Effector memory CD4-positive, alpha-beta T cell (primary cell): Measurements from ENCODE around the gene FOXP4.

ENCODE experiments used
- DNase-seq, 3 donors: peaks; one replicate each; pipeline ENCODE4 v3.0.0-alpha.2; 2020
- H3K27ac ChIP-seq: 2 replicates; pipeline ENCODE4 v1.7.0; 2013; ENCODE audit warnings: mild to moderate bottlenecking, low read length, moderate library complexity; ENCODE audit not compliant: insufficient read depth, poor library complexity, severe bottlenecking
- H3K27me3 ChIP-seq: replicated peaks from 2 replicates; pipeline ENCODE4 v1.7.0; 2013; ENCODE audit warnings: mild to moderate bottlenecking, low read length; ENCODE audit not compliant: insufficient read depth, control insufficient read depth, poor library complexity, severe bottlenecking
- H3K36me3 ChIP-seq: 2 replicates; pipeline ENCODE4 v1.7.0; 2013; ENCODE audit warnings: mild to moderate bottlenecking, low read length, moderate library complexity; ENCODE audit not compliant: control insufficient read depth, insufficient read depth
- H3K4me1 ChIP-seq: 2 replicates; pipeline ENCODE4 v1.7.0; 2013; ENCODE audit warnings: low read length, mild to moderate bottlenecking; ENCODE audit not compliant: control insufficient read depth, insufficient read depth, poor library complexity, severe bottlenecking
- H3K4me3 ChIP-seq: 2 replicates; pipeline ENCODE4 v1.7.0; 2013; ENCODE audit warnings: low read length, low read depth, mild to moderate bottlenecking; ENCODE audit not compliant: insufficient read depth, poor library complexity, severe bottlenecking
- H3K9me3 ChIP-seq: 2 replicates; pipeline ENCODE4 v1.7.0; 2013; ENCODE audit warnings: mild to moderate bottlenecking, low read length, moderate library complexity; ENCODE audit not compliant: control insufficient read depth

FOXP4 gene

DNA sequence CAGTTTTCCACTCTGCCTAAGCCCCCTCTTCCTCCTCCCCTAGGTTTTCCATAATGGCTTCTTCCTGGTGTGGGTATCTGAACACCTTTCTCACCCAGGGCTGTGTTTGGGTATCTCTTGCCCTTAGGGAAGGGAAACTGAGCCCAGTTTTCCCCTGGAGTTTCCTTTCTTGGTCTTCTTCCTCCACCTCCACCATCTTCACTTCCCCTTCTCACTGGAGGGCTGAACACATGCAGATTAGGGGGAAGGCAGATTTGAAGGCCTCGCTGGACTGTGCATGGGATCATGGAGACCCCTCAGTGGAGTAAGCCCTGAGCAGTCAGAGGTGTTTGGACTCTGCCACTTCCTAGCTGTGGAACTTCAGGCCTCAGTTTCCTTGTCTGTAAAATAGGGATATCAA, 27.8 kb downstream of the FOXP4 start:
- Histone ChIP-seq H3K9me3 (no peaks in the 10 kb centered on the region), H3K4me3 (no peak overlapping the region), H3K36me3 (no peaks in the 10 kb centered on the region), H3K27ac (no peak overlapping the region), H3K27me3 (no peaks in the 10 kb centered on the region), H3K4me1 (no peaks in the 10 kb centered on the region)
- no peak for DNase-seq

DNA sequence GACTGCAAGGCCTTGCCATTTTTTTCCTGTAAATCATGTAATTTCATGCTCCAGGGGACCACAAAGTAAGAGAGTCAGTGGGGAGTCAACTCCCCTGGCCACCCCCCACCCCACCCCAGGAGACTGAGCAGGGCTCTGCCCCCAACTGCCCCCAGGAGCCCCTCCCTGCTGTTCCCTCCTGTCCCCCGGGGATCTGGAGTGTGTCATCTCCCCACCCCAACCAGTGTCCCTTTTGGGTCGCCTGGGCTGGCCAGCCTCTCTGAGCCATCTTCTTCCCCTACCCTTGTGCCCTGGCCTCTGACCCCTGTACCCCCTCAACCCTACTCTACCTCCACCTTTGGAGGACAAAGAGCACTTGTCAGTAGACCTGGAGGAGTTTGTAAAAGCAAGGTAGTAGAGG, 29.4 kb downstream of the FOXP4 start:
- no peaks in the 10 kb centered on the region for H3K36me3 ChIP-seq
- H3K27ac ChIP-seq: no peak overlapping the region
- H3K4me3 ChIP-seq: no peak overlapping the region
- H3K4me1 ChIP-seq: no peaks in the 10 kb centered on the region
- DNase-seq: no peak
- H3K9me3 ChIP-seq: no peaks in the 10 kb centered on the region
- no peaks in the 10 kb centered on the region for H3K27me3 ChIP-seq

DNA sequence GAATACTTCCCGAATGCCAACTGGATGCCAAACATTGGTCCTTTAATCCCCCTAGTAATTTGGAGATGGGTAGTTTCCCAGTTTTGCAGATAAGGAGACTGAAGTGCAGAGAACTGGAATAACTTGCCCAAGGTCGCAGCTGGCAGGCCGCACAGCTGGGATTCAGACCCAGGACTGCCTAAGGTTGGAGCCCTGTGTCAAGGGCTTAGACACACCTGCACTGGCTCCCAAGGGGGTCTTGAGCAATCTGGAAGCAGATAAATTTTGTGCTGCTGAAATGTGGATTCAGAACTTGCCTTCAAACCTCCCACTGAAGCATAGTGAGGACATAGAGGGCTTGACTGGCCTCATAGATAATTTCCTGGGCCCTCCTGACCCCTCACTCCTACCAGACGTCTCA, 30.5 kb downstream of the FOXP4 start:
- no peak for DNase-seq
- no peaks in the 10 kb centered on the region for H3K36me3 ChIP-seq
- no peaks in the 10 kb centered on the region for H3K9me3 ChIP-seq
- H3K27ac ChIP-seq: no peak overlapping the region
- H3K27me3 ChIP-seq: no peaks in the 10 kb centered on the region
- H3K4me3 ChIP-seq: no peak overlapping the region
- H3K4me1 ChIP-seq: no peaks in the 10 kb centered on the region

DNA sequence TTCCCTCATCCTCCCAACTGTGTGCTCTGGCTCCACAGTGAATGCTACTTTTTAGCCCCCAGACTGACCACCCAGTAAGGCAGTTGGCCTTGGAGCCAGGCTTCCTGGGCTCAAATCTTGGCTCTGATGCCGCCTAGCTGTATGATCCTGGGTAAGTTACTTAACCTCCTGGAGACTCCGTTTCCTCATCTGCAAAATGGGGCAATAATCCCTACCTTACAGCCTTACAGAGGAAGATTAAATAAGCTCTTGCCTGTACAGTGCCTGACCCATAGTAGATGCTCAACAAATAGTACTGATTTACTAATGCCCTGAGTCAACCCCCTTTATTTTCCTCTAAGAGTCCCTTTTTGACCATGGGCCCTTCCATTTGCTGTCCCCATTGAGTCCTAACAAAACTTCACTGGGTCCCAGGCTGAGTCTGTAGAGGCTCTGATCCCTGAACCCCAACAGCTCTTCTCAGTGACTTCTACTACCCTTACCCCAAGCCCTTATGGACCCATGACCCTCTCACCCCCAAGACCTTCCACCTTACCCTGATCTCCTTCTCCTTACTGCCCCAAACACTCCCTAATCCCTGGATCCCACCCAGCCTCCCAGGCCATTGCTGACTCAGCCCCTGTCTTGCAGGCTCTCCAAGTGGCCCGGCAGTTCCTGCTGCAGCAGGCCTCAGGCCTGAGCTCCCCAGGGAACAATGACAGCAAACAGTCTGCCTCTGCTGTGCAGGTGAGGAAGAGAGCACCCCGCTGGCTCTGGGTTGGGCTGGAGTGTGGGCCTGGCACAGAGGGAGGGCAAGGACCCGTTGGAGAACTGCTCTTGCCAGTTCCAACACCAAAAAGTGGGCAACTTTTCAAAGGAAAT, 31.4 kb downstream of the FOXP4 start:
- H3K27ac ChIP-seq: no peak overlapping the region
- H3K36me3 ChIP-seq: no peaks in the 10 kb centered on the region
- H3K4me3 ChIP-seq: no peak overlapping the region
- H3K27me3 ChIP-seq: no peaks in the 10 kb centered on the region
- H3K9me3 ChIP-seq: no peaks in the 10 kb centered on the region
- DNase-seq: no peak
- H3K4me1 ChIP-seq: no peaks in the 10 kb centered on the region

GRCh38 chr6:41578217-41579087, 32.3 kb downstream of the FOXP4 start:
- Histone ChIP-seq H3K27me3 (no peaks in the 10 kb centered on the region), H3K36me3 (no peaks in the 10 kb centered on the region), H3K4me1 (no peaks in the 10 kb centered on the region), H3K27ac (no peak overlapping the region), H3K9me3 (no peaks in the 10 kb centered on the region), H3K4me3 (no peak overlapping the region)
- no peak for DNase-seq

GRCh38 chr6:41579088-41579610, 33.0 kb downstream of the FOXP4 start:
- no peak for DNase-seq
- no peaks in the 10 kb centered on the region for H3K36me3 ChIP-seq
- no peaks in the 10 kb centered on the region for H3K27me3 ChIP-seq
- no peak overlapping the region for H3K27ac ChIP-seq
- H3K4me3 ChIP-seq: no peak overlapping the region
- no peaks in the 10 kb centered on the region for H3K4me1 ChIP-seq
- no peaks in the 10 kb centered on the region for H3K9me3 ChIP-seq

GRCh38 chr6:41580690-41581089, 34.5 kb downstream of the FOXP4 start:
- Histone ChIP-seq H3K27me3 (no peaks in the 10 kb centered on the region), H3K27ac (no peak overlapping the region), H3K4me3 (no peak overlapping the region), H3K4me1 (no peaks in the 10 kb centered on the region), H3K9me3 (no peaks in the 10 kb centered on the region), H3K36me3 (peaks cover 4% of the 10 kb centered on the region)
- no peak for DNase-seq

DNA sequence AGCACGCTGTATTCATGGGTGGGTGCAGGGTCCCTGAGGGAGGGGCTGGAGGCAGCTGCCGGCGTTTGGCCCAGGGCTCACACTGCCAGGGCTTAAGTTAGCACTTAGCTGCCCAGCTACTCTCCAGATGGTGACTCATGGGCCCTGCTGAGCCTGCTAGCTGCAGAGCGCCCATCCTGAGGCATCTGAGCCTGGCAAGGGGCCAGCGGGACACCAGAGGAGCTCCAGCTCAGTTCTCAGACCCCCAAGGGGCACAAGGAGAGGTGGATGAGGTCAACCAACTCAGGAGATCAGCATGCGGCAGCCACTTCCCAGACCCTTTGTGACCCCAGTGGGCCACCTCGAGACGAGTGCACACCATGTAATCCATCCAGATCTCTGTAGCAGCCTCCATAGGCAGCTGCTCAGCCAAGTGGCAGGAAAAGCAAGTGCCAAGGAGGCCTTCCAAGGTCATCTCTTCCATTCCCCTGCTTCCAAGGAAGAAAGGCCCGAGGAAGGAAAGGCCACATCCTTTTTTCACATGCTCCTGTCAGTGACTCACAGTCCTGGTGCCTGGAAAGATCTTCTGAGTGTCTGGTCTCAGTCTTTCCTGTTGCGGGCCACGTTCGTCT, 35.3 kb downstream of the FOXP4 start:
- DNase-seq: no peak
- Histone ChIP-seq H3K4me3 (no peak overlapping the region), H3K27ac (no peak overlapping the region)

DNA sequence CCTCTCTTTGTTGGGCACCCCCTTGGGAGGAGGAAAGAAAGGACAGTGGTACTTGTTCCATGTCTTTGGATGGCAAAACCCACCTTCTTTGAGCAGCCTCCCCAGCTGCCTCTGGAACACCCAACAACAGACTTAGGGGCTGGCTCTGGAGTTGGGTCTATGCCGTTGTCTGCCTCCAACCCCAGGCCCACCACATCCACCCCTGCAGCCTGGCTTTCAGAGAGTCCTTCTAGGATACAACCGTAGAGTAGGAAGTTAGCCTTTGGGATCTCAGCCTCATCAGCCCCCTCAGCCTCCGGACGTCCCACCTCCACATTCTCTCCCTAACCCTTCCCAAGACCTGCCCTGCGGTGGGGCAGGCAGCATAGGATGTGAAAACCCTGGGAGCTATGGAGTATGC, 36.4 kb downstream of the FOXP4 start:
- Histone ChIP-seq H3K4me1 (no peaks in the 10 kb centered on the region), H3K27ac (no peak overlapping the region), H3K4me3 (no peak overlapping the region), H3K27me3 (no peaks in the 10 kb centered on the region), H3K36me3 (peaks cover 4% of the 10 kb centered on the region), H3K9me3 (no peaks in the 10 kb centered on the region)
- no peak for DNase-seq

More for the DNA sequence above, 35.3 kb downstream of the FOXP4 start:
- Histone ChIP-seq H3K4me1 (no peaks in the 10 kb centered on the region), H3K36me3 (peaks cover 4% of the 10 kb centered on the region), H3K27me3 (no peaks in the 10 kb centered on the region), H3K9me3 (no peaks in the 10 kb centered on the region)
